Keratinocyte (primary cell): ENCODE measurements around the gene NMNAT2.

ENCODE experiments used
- CTCF ChIP-seq, 3 experiments: IDR thresholded peaks in 1 of 3; conservative IDR thresholded peaks in 1 of 3; optimal IDR thresholded peaks in 1 of 3; 2 replicates in 2 of 3; 3 replicates in 1 of 3; pipeline versions ENCODE3 to v1.5.1; 2011; ENCODE audit warnings: low read length in 3 of 3, mild to moderate bottlenecking in 3 of 3, moderate library complexity in 2 of 3, control low read depth in 1 of 3, inconsistent platforms in 1 of 3; ENCODE audit not compliant: insufficient read depth in 2 of 3; ENCODE audit errors: extremely low read depth in 1 of 3
- EZH2 ChIP-seq: IDR thresholded peaks from one replicate; pipeline ENCODE4 v1.6.1; 2012; ENCODE audit warnings: inconsistent platforms, mild to moderate bottlenecking, low read length, moderate library complexity

GRCh38 chr1:183281039-183281438 is 137.1 kb downstream of the NMNAT2 start:
- TF ChIP-seq CTCF (optimal IDR thresholded peaks at IDR 0.05 in 1 of 3, IDR thresholded peaks at IDR 0.05 in 1 of 3, conservative IDR thresholded peaks at IDR 0.05 in 1 of 3; ENCODE audit: extremely low read depth in 1 of 3, insufficient read depth in 2 of 3, low read length in 3 of 3) (peak in 1 of 3 experiments; percentile 77), EZH2 (no peak)
